ENCODE data around the gene UTP14A. TPM values are rescaled to one million over a fixed set of nuclear protein-coding genes. Genes with fewer than 3 reads are reported as not detected.
"Not testable (repeated sequence)": the region's sequence is repeated elsewhere in the genome, so short reads cannot be mapped to it uniquely, and the experiment has no call there.

Gene UTP14A, protein sequence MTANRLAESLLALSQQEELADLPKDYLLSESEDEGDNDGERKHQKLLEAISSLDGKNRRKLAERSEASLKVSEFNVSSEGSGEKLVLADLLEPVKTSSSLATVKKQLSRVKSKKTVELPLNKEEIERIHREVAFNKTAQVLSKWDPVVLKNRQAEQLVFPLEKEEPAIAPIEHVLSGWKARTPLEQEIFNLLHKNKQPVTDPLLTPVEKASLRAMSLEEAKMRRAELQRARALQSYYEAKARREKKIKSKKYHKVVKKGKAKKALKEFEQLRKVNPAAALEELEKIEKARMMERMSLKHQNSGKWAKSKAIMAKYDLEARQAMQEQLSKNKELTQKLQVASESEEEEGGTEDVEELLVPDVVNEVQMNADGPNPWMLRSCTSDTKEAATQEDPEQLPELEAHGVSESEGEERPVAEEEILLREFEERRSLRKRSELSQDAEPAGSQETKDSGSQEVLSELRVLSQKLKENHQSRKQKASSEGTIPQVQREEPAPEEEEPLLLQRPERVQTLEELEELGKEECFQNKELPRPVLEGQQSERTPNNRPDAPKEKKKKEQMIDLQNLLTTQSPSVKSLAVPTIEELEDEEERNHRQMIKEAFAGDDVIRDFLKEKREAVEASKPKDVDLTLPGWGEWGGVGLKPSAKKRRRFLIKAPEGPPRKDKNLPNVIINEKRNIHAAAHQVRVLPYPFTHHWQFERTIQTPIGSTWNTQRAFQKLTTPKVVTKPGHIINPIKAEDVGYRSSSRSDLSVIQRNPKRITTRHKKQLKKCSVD
- 14.0 and 14.7 TPM in 2 replicates for total RNA-seq

- Histone ChIP-seq H3K4me3 (ENCODE audit: low read depth, low read length) (peak within 1 kb of the TSS; percentile 73), H3K27me3 (ENCODE audit: control insufficient read depth, insufficient read depth, low read length) (no peaks in the 10 kb centered on the region), H3K36me3 (ENCODE audit: control insufficient read depth, insufficient read depth, low read length) (peaks cover 2% of the 10 kb centered on the region)
- no peak for TF ChIP-seq CTCF (IDR thresholded peaks at IDR 0.05; ENCODE audit: insufficient read depth, low read length, severe bottlenecking)
- FAIRE-seq (no peak), DNase-seq (ENCODE audit: low read depth) (peak; percentile 82)
These were observed at the start of gene UTP14A for GRCh38 chrX:129905787-129906580. TSS of gene UTP14A (plus strand) at chrX:129906164. CDS start at chrX:129906211, 47 bp downstream.

DNA sequence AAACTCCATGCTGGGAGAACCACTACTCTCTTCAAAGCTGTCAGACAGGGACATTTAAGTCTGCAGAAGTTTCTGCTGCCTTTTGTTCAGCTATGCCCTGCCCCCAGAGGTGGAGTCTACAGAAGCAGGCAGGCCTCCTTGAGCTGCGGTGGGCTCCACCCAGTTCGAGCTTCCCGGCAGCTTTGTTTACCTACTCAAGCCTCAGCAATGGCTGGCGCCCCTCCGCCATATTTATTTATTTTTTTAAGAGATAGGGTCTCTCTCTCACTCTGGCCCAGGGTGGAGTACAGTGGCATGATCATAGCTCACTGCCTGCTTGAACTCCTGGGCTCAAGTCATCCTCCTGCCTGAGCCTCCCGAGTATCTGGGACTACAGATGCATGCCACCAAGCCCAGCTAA lies 46.8 kb upstream of the UTP14A start:
- not testable (repeated sequence) for FAIRE-seq; H3K27me3 ChIP-seq (ENCODE audit: control insufficient read depth, insufficient read depth, low read length); H3K36me3 ChIP-seq (ENCODE audit: control insufficient read depth, insufficient read depth, low read length)

DNA sequence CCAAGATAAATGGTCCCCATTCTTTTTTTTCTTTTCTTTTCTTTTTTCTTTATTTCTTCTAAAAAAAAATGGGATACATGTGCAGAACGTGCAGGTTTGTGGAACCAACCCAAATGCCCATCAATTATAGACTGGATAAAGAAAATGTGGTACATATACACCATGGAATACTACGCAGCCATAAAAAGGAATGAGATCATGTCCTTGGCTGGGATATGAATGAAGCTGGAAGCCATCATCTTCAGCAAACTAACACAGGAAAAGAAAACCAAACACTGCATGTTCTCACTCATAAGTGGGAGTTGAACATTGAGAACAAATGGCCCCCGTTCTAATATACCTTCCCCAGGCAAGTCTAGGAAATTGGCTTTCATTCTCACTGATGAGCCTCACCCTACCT lies 39.6 kb upstream of the UTP14A start:
- FAIRE-seq, result not testable (repeated sequence)

More for the DNA sequence above, 46.8 kb upstream of the UTP14A start:
- DNase-seq (ENCODE audit: low read depth); H3K4me3 ChIP-seq (ENCODE audit: low read depth, low read length): not testable (repeated sequence)

GRCh38 chrX:129872524-129872923 lies 33.4 kb upstream of the UTP14A start:
- no peak overlapping the region for H3K4me3 ChIP-seq (ENCODE audit: low read depth, low read length)
- DNase-seq (ENCODE audit: low read depth), result no peak
- H3K27me3 ChIP-seq (ENCODE audit: control insufficient read depth, insufficient read depth, low read length), result no peaks in the 10 kb centered on the region
- no peak for FAIRE-seq
- H3K36me3 ChIP-seq (ENCODE audit: control insufficient read depth, insufficient read depth, low read length), result no peaks in the 10 kb centered on the region
- TF ChIP-seq CTCF (IDR thresholded peaks at IDR 0.05; ENCODE audit: insufficient read depth, low read length, severe bottlenecking), result no peak

More for the DNA sequence above, 39.6 kb upstream of the UTP14A start:
- not testable (repeated sequence) for H3K36me3 ChIP-seq (ENCODE audit: control insufficient read depth, insufficient read depth, low read length); H3K27me3 ChIP-seq (ENCODE audit: control insufficient read depth, insufficient read depth, low read length); H3K4me3 ChIP-seq (ENCODE audit: low read depth, low read length); DNase-seq (ENCODE audit: low read depth)

- no peaks in the 10 kb centered on the region for H3K27me3 ChIP-seq (ENCODE audit: control insufficient read depth, insufficient read depth, low read length)
- H3K4me3 ChIP-seq (ENCODE audit: low read depth, low read length), result no peak overlapping the region
- H3K36me3 ChIP-seq (ENCODE audit: control insufficient read depth, insufficient read depth, low read length), result no peaks in the 10 kb centered on the region
- FAIRE-seq (no peak), DNase-seq (ENCODE audit: low read depth) (peak; percentile 62)
- no peak for TF ChIP-seq CTCF (IDR thresholded peaks at IDR 0.05; ENCODE audit: insufficient read depth, low read length, severe bottlenecking)
These were observed 30.3 kb upstream of the UTP14A start for GRCh38 chrX:129875669-129876068.

DNA sequence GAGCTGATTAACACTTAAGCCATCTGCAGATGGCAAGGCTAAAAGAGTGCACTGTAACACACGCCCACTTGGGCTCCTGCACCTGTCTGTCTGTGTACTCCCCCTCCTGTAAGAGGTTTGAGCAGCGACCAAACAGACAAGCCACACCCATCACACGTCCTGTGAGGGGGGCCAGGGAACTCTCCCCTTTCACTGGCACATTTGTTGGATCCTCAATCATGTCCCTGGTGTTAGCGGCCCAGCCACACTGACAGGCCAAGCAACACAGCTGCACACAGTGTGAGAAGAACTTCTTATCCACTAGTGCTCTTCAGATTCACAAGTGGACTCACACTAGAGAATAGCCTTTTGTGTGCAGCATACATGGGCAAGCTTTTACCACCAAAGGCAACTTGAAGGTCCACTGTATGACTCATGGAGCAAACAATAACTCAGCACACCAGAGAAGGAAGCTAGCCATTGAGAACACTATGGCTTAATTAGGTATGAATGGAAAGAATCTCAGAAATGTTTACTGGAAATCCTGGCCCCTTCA lies 29.1 kb upstream of the UTP14A start:
- TF ChIP-seq CTCF (IDR thresholded peaks at IDR 0.05; ENCODE audit: insufficient read depth, low read length, severe bottlenecking), result no peak
- Histone ChIP-seq H3K4me3 (ENCODE audit: low read depth, low read length) (no peak overlapping the region), H3K27me3 (ENCODE audit: control insufficient read depth, insufficient read depth, low read length) (no peaks in the 10 kb centered on the region), H3K36me3 (ENCODE audit: control insufficient read depth, insufficient read depth, low read length) (no peaks in the 10 kb centered on the region)
- no peak for FAIRE-seq
- DNase-seq (ENCODE audit: low read depth), result peak; percentile 58
